ENCODE results near the gene PXMP4.

PXMP4 gene

DNA sequence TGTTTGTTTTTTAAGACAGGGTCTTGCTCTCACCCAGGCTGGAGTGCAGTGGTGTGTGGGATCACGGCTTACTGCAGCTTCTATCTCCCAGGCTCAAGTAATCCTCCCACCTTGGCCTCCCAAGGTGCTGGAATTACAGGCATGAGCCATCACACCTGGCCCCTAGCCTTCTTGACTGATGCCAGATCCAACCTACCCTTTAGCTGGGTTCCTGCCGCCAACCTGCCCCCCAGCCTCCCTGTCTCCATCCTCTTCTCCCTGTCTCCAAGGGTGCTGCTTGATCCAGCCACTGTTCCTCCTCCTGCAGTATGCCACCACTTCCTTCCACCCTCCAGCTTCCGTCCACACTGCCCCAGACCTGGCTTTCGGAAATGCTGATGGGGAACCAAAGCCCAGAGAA lies 61.2 kb downstream of the PXMP4 start:
- no peak overlapping the region for H3K4me3 Mint-ChIP-seq
- peaks cover 2% of the 10 kb centered on the region for H3K27me3 Mint-ChIP-seq
- no peaks in the 10 kb centered on the region for H3K9me3 Mint-ChIP-seq
- H3K4me1 Mint-ChIP-seq (ENCODE audit: low read depth), result peaks cover 12% of the 10 kb centered on the region
- peaks cover 34% of the 10 kb centered on the region for H3K36me3 Mint-ChIP-seq (ENCODE audit: low read depth)
- intact Hi-C loops (cut with micrococcal nuclease), result no loop called here
- no peak overlapping the region for H3K27ac Mint-ChIP-seq

DNA sequence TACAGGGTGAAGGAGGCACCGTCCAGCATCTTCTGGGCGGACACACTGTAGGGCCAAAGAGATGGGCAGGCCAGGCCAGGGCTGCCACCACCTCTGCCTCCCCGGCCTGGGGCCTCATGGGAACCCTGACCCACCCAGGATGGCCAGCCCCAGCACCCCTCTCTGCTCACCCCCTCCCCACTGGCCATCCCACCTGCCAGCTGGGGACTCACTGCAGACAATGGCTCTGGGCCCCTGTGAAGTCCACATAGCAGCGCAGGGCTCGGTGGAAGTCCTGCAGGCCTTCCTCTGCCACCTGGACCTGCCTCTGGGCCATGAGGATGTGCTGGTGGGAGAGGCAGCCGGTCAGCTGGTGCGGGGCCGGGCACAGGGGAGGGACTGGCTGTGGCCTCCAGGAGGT lies 61.6 kb downstream of the PXMP4 start:
- Mint-ChIP-seq H3K27me3 (peaks cover 2% of the 10 kb centered on the region), H3K9me3 (no peaks in the 10 kb centered on the region), H3K36me3 (ENCODE audit: low read depth) (peaks cover 34% of the 10 kb centered on the region), H3K4me3 (no peak overlapping the region), H3K4me1 (ENCODE audit: low read depth) (peaks cover 10% of the 10 kb centered on the region), H3K27ac (no peak overlapping the region)
- intact Hi-C loops (cut with micrococcal nuclease), result no loop called here

DNA sequence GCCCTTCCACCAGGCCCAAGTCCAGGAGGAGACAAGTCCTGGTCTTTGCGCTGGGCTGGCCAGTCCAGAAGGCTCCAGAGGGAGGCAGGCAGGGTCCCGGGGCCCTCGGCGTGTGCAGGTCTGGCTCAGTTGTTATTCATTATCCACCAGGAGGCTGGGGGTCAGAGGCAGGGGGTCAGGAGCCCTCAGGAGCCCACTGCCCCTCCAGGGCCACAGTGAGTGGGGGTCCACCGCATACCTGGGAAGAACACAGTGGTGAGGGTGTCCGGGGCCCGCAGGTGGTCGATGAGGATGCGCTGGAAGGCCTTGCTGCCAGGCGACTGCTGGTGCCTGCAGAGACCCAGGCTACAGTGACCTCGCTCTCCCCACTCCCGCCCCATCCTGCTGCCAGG lies 62.4 kb downstream of the PXMP4 start:
- H3K4me1 Mint-ChIP-seq (ENCODE audit: low read depth), result peaks cover 11% of the 10 kb centered on the region
- no peak overlapping the region for H3K4me3 Mint-ChIP-seq
- peaks cover 2% of the 10 kb centered on the region for H3K27me3 Mint-ChIP-seq
- peaks cover 34% of the 10 kb centered on the region for H3K36me3 Mint-ChIP-seq (ENCODE audit: low read depth)
- no peak overlapping the region for H3K27ac Mint-ChIP-seq
- no peaks in the 10 kb centered on the region for H3K9me3 Mint-ChIP-seq
- intact Hi-C loops (cut with micrococcal nuclease), result no loop called here

DNA sequence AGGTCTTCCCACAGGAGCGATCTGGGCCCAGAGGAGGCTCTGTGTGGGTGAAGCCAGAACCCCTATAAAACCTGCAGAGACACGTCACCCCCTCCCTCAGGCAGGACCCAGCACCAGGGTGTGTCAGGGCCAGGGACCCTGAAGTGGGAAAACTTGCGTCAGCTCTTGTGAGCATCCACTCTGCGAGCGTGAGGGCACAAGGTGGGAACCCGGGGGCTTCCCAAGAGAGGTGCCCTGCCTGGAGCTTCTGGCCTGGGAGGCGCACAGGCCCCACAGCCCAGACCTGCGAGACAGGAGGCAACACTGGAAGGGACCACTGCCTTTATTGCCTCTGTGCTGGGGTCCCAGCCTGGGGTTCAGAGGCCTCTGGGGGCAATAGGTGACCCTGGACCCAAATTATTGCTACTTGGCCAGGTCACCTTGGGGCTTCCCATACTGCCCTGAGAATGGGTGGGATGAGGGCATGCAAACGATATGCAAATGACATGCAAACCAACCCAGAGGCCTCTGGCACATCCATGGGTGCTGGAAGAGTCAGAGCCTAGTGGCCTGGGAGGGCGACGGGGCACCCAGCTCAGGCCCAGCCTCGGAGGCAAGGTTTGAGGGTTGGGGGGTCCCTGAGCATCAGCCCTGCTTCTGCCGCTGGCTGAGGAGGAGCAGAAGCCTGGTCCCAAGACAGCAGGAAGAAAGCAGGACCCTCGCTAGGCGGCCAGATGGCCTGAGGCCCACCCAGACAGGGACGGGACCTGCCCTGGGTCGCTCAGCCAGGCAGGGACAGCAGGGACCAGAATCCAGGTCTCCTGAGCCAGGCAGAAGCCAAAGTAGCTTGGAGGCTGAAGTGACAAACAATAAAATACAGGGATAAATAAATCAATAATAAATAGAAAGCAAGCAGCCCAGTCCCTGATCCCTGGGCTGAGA lies 63.1 kb downstream of the PXMP4 start:
- Mint-ChIP-seq H3K27me3 (peaks cover 2% of the 10 kb centered on the region), H3K27ac (no peak overlapping the region)

DNA sequence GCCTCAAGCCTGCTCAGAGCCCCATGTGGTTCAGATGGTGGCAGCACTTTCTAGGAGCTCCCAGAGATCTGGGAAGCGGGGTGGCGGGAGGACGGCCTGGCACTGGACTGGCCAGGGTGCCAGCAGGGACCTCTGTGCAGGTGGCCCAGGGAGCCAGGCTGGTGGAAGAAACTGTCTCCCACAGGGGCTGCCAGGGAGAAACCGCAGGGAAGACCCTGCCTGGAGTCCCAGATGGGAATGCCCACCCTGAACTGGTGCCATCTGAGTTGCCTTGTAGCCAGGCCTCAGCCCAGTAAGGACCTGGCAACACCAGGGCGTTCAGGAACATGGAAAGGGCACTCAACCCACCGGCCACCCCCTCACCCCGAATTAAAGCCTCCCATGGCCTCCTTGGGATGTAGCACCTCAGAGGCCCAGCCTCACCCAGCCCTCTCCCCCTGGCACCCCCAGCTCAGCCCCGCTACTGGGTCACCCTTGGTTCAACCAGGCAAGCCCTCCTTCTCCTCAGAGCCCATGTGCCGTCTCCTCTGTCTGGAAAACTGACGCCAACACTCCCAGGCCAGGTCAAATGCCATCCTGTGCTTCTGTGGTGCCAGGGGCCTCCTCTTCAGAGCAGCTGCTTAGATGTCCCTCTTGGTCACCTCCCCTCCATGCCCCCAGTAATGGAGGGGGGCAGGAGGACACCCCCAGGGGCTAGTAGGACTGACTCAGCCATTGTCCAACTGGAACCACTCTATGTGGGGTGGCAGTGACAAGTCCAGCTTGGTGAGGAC lies 63.9 kb downstream of the PXMP4 start:
- Mint-ChIP-seq H3K4me1 (ENCODE audit: low read depth) (peaks cover 8% of the 10 kb centered on the region), H3K27me3 (peaks cover 2% of the 10 kb centered on the region), H3K4me3 (no peak overlapping the region), H3K27ac (no peak overlapping the region), H3K9me3 (no peaks in the 10 kb centered on the region), H3K36me3 (ENCODE audit: low read depth) (peaks cover 34% of the 10 kb centered on the region)
- intact Hi-C loops (cut with micrococcal nuclease), result no loop called here

More for the DNA sequence above, 63.1 kb downstream of the PXMP4 start:
- intact Hi-C loops (cut with micrococcal nuclease), result no loop called here
- Mint-ChIP-seq H3K4me1 (ENCODE audit: low read depth) (peaks cover 8% of the 10 kb centered on the region), H3K4me3 (no peak overlapping the region), H3K9me3 (no peaks in the 10 kb centered on the region), H3K36me3 (ENCODE audit: low read depth) (peaks cover 34% of the 10 kb centered on the region)

DNA sequence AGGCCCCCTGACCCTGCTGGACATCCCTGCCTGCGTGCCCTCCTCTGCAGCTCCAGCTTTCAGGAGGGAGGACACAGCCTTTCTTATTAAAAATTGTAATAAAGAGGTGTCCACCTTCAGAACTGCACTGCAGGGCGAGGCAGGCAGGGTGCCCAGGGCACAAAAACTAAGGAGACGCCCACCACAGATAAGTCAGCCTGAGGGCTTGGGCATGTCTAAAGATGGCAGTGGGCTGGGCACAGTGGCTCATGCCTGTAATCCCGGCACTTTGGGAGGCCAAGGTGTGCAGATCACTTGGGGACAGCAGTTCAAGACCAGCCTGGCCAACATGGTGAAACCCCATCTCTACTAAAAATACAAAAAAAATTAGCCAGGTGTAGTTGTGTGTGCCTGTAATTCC lies 64.9 kb downstream of the PXMP4 start:
- Mint-ChIP-seq H3K4me3 (no peak overlapping the region), H3K27ac (no peak overlapping the region), H3K36me3 (ENCODE audit: low read depth) (peaks cover 33% of the 10 kb centered on the region), H3K4me1 (ENCODE audit: low read depth) (peaks cover 8% of the 10 kb centered on the region), H3K27me3 (peaks cover 2% of the 10 kb centered on the region), H3K9me3 (no peaks in the 10 kb centered on the region)
- intact Hi-C loops (cut with micrococcal nuclease), result no loop called here

DNA sequence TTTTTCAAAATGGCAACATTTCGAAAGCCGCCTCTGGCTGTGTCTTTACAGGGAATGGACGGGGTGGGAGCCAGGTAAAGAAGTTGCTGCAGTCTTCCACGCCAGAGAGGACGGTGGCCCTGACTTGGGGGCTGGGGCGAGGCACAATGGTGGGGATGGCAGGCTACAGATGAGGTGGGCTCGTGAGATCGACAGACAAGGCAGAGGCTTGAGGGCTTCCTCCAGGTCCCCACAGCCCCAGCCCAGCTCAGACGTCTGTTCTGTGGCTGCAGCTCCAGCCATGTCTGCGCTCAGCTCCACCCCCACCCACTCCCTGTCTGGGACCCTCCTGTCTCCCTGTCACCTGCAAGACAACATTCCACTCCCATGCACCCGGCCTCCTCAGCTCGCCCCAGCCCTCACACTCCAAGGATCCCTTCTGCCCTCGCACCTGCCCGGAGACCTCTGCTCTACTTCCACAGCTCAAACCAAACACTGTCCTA lies 65.4 kb downstream of the PXMP4 start:
- peaks cover 2% of the 10 kb centered on the region for H3K27me3 Mint-ChIP-seq
- peaks cover 8% of the 10 kb centered on the region for H3K4me1 Mint-ChIP-seq (ENCODE audit: low read depth)
- peaks cover 28% of the 10 kb centered on the region for H3K36me3 Mint-ChIP-seq (ENCODE audit: low read depth)
- no peak overlapping the region for H3K4me3 Mint-ChIP-seq
- no peak overlapping the region for H3K27ac Mint-ChIP-seq
- intact Hi-C loops (cut with micrococcal nuclease), result no loop called here
- H3K9me3 Mint-ChIP-seq, result no peaks in the 10 kb centered on the region

DNA sequence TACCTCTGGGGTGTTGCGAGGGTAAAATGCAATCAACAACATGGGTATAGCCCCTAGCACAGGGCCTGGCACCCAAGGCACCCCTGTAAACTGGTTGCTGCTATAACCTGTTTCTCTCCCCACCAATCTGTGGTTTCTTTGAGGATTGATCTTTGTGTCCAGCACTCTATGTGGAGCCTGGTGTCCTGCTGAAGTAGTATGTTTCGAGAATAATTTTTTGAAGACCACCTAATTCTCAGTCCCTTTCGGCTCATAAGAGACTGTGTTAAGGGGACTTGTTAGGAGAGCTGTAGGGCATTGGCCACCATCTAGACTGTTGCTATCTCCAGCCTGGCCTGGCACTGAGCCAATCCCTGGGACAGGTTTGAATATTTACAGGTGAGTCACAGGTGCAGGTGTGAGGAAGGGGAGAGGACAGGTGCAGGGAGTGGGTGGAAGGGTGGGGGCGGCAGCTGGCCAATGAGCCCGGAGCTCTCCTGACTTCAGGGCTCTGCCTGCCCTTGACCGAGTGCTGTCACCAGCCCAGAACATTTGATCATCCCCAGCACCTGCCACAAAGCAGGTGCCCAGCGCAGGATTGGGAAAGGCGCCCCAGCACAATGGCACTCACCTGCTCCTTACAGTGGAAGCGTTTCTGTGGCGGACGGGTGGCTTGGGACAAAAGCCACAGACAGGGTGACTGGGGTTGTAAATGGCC lies 66.1 kb downstream of the PXMP4 start:
- peaks cover 2% of the 10 kb centered on the region for H3K27me3 Mint-ChIP-seq
- no peak overlapping the region for H3K27ac Mint-ChIP-seq
- peaks cover 22% of the 10 kb centered on the region for H3K36me3 Mint-ChIP-seq (ENCODE audit: low read depth)
- H3K4me1 Mint-ChIP-seq (ENCODE audit: low read depth), result peaks cover 8% of the 10 kb centered on the region
- H3K9me3 Mint-ChIP-seq, result no peaks in the 10 kb centered on the region
- intact Hi-C loops (cut with micrococcal nuclease), result no loop called here
- no peak overlapping the region for H3K4me3 Mint-ChIP-seq

DNA sequence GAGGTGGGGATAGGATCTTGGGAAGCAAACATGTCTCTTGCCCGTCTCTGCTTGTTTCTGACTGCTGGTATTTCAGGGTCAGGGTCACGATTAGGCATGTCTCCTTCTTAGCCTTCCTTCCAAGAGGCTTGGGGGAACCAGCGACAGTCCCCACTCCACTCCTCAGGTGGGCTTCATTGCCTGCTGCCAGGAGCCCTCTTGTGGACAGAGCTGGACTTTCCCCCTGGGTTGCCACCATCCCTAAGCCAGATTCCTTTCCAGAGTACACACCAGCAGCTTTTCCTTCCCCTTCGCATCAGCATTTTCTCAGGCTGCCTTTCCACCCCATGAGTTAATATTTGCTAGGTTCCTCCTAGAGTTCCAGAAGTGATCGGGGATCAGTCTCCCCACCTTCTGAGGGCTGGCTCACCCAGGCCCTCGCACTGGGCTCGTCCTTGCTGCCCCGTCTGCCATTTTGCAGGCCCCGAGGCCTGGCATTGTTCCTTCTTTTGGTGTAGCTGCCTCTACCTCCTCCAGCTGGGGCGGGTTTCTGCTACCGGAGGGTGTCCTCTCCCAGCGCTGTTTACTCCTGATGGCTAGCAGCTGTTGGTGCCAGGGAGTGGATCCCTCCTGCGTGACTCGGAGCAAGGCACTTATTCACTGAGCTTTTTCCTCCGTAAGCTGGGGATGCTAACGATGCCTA lies 66.8 kb downstream of the PXMP4 start:
- intact Hi-C loops (cut with micrococcal nuclease), result no loop called here
- H3K27me3 Mint-ChIP-seq, result peaks cover 2% of the 10 kb centered on the region
- H3K27ac Mint-ChIP-seq, result no peak overlapping the region
- H3K4me3 Mint-ChIP-seq, result no peak overlapping the region
- peaks cover 16% of the 10 kb centered on the region for H3K36me3 Mint-ChIP-seq (ENCODE audit: low read depth)
- H3K9me3 Mint-ChIP-seq, result no peaks in the 10 kb centered on the region
- peaks cover 8% of the 10 kb centered on the region for H3K4me1 Mint-ChIP-seq (ENCODE audit: low read depth)

All from dendritic cell treated with granulocyte-macrophage colony-stimulating factor and Interleukin-4, amounts not matched to agents 40 ng/mL and 50 ng/mL, for 4 days (primary cell).